PC-9 (cell line): Measurements from ENCODE around the gene KIF5A. TPM values are rescaled to one million over a fixed set of nuclear protein-coding genes. Genes with fewer than 3 reads are reported as not detected.
"Not testable (repeated sequence)": the region's sequence is repeated elsewhere in the genome, so short reads cannot be mapped to it uniquely, and the experiment has no call there.

ENCODE experiments used
- Bru-seq: library from RNA; stranded (reverse); fragments of 400-500 nt; gene quantifications from one replicate; lab custom pipeline; 2021; lab: Mats Ljungman, UMichigan
- BruChase-seq, 2 experiments: library from RNA; stranded (reverse); fragments of 400-500 nt; gene quantifications; one replicate each; lab custom pipeline; 2021; lab: Mats Ljungman, UMichigan
- BruUV-seq: library from RNA; stranded (reverse); fragments of 400-500 nt; replicated peaks from 2 replicates; lab custom pipeline; 2021; lab: Mats Ljungman, UMichigan
- CTCF ChIA-PET: fragments of 300-600 bp; sonication (Branson Sonifier 250); formaldehyde crosslinking; loops from one replicate; lab custom pipeline; 2022; ENCODE audit warnings: antibody characterized with exemption; lab: Charles Lee
- POLR2A ChIA-PET: fragments of 300-600 bp; sonication (Branson Sonifier 250); formaldehyde crosslinking; loops from one replicate; lab custom pipeline; 2022; ENCODE audit warnings: antibody characterized with exemption; ENCODE audit not compliant: unreplicated experiment; lab: Charles Lee
- DNase-seq, 2 experiments: peaks; one replicate each; pipeline versions ENCODE4 v3.0.0 to v3.0.0-alpha.2; 2015 to 2022; ENCODE audit warnings: mixed read lengths in 1 of 2
- H2AFZ ChIP-seq: fragments of 200-600 bp; sonication (generic); 2 replicates; pipeline ENCODE4 v1.8.1; 2017; ENCODE audit warnings: antibody characterized with exemption
- H3F3A ChIP-seq: fragments of 200-600 bp; sonication (generic); 2 replicates; pipeline ENCODE4 v1.8.1; 2017; ENCODE audit warnings: antibody characterized with exemption, mild to moderate bottlenecking, low read depth; ENCODE audit not compliant: insufficient read depth
- H3K27ac ChIP-seq: fragments of 200-600 bp; sonication (generic); 2 replicates; pipeline ENCODE4 v1.6.1; 2016; ENCODE audit warnings: mixed run types
- H3K27me3 ChIP-seq: fragments of 200-600 bp; sonication (generic); 2 replicates; pipeline ENCODE4 v1.6.1; 2016; ENCODE audit warnings: low read depth, mixed run types; ENCODE audit not compliant: insufficient read depth
- H3K36me3 ChIP-seq: fragments of 200-600 bp; sonication (generic); 2 replicates; pipeline ENCODE4 v1.6.1; 2016; ENCODE audit warnings: low read depth, mixed run types
- H3K4me1 ChIP-seq: fragments of 200-600 bp; sonication (generic); replicated peaks from 2 replicates; pipeline ENCODE4 v1.6.1; 2016; ENCODE audit warnings: mixed run types; ENCODE audit not compliant: insufficient read depth
- H3K4me2 ChIP-seq: fragments of 200-600 bp; sonication (generic); 2 replicates; pipeline ENCODE4 v1.6.1; 2017; ENCODE audit warnings: mixed run types
- H3K4me3 ChIP-seq: fragments of 200-600 bp; sonication (generic); 2 replicates; pipeline ENCODE4 v1.6.1; 2016; ENCODE audit warnings: mixed run types
- H3K79me2 ChIP-seq: fragments of 200-600 bp; sonication (generic); 2 replicates; pipeline ENCODE4 v1.6.1; 2017; ENCODE audit warnings: low read depth, mixed run types
- H3K9me2 ChIP-seq: fragments of 200-600 bp; sonication (generic); 2 replicates; pipeline ENCODE4 v1.8.1; 2017; ENCODE audit warnings: mild to moderate bottlenecking; ENCODE audit not compliant: insufficient read depth
- H3K9me3 ChIP-seq: fragments of 200-600 bp; sonication (generic); 2 replicates; pipeline ENCODE4 v1.8.1; 2016; ENCODE audit warnings: low read depth; ENCODE audit not compliant: insufficient read depth
- H4K20me1 ChIP-seq: fragments of 200-600 bp; sonication (generic); 2 replicates; pipeline ENCODE4 v1.8.1; 2017; ENCODE audit not compliant: insufficient read depth
- EZH2 ChIP-seq: fragments of 200-600 bp; sonication (generic); IDR thresholded peaks from 2 replicates; pipeline ENCODE4 v1.8.0; 2017; ENCODE audit warnings: antibody characterized with exemption, low read depth
- intact Hi-C: fragments of 100-400 bp; cut with micrococcal nuclease; formaldehyde crosslinking; loops from one replicate; pipeline ENCODE4 v1.10.0; 2022; ENCODE audit not compliant: unreplicated experiment
- long read RNA-seq: library from polyadenylated mRNA; stranded (forward); transcript quantifications from one replicate; pipeline ENCODE4 v2.0.0, GENCODE V29; 2022
- total RNA-seq: library from RNA; stranded (reverse); gene quantifications from 2 replicates; pipeline ENCODE4 v1.2.3, GENCODE V29; 2021
- TF ChIP-seq, protein P1 (sequence below): fragments of 200-600 bp; sonication (generic); conservative IDR thresholded peaks from 2 replicates; pipeline ENCODE4 v1.6.1; 2017; ENCODE audit warnings: mixed run types, antibody characterized with exemption, mild to moderate bottlenecking, moderate library complexity

The KIF5A gene
- total RNA-seq = 0.07 TPM in 1 of 2 replicates, not detected in the other
- percentile 15 among the genes with signal in this experiment for Bru-seq, nascent RNA
- percentile 12 among the genes with signal in this experiment for BruChase-seq, experiment 1, labeled RNA remaining after a 2-hour chase
- BruChase-seq, experiment 2, labeled RNA remaining after a 6-hour chase = percentile 14 among the genes with signal in this experiment
- long read RNA-seq = 0 reads

DNA sequence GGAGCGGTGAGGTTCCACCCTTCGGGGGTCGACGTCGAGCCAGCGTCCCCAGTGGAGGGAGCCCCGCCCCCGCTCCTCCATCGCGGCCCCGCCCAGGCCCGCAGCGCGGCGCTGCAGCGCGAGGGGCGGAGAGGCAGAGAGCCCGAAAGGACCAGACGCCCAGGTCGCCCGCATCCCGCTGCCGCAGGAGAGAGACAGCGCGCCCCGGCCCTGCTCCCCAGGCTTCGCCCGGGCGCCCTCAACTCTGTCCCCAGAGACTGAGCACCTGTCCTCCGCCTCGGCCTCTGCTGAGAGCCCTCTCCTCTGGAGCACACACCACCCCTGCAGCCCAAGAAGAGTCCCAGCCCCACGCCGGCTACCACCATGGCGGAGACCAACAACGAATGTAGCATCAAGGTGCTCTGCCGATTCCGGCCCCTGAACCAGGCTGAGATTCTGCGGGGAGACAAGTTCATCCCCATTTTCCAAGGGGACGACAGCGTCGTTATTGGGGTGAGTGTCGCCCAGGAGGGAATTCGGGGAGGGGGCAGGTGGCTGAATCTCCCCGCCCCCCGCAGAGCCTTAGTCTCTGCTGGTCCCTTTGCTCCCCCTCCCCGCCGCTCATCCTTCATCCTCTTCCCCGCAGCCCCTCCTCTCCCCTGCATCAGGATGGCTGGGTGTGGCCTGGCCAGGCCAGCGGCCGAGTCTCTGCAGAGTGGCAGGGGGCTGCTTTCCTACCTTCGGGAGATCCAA, at the start of gene KIF5A:
KIF5A (plus strand) TSS at position 136 of the 732 bp plus-strand sequence; CDS start at position 364, 228 bp downstream.
- Histone ChIP-seq H3K36me3 (no peaks in the 10 kb centered on the region), H3K9me3 (no peaks in the 10 kb centered on the region), H3K4me3 (no peak within 1 kb of the TSS), H3K27ac (no peak within 1 kb of the TSS), H4K20me1 (peaks cover 5% of the 10 kb centered on the region; the same call in 1 of the 2 replicates), H3K27me3 (no peaks in the 10 kb centered on the region), H3K9me2 (no peaks in the 10 kb centered on the region), H2AFZ (no peak within 1 kb of the TSS), H3K79me2 (peaks cover 19% of the 10 kb centered on the region), H3F3A (peaks cover 13% of the 10 kb centered on the region; the same call in 1 of the 2 replicates), H3K4me2 (no peak within 1 kb of the TSS), H3K4me1 (peaks cover 9% of the 10 kb centered on the region)
- no peak for DNase-seq
- no TSS peak for BruUV-seq
- intact Hi-C loops = no loop called here
- POLR2A ChIA-PET = no interaction called here
- TF ChIP-seq, protein P1, sequence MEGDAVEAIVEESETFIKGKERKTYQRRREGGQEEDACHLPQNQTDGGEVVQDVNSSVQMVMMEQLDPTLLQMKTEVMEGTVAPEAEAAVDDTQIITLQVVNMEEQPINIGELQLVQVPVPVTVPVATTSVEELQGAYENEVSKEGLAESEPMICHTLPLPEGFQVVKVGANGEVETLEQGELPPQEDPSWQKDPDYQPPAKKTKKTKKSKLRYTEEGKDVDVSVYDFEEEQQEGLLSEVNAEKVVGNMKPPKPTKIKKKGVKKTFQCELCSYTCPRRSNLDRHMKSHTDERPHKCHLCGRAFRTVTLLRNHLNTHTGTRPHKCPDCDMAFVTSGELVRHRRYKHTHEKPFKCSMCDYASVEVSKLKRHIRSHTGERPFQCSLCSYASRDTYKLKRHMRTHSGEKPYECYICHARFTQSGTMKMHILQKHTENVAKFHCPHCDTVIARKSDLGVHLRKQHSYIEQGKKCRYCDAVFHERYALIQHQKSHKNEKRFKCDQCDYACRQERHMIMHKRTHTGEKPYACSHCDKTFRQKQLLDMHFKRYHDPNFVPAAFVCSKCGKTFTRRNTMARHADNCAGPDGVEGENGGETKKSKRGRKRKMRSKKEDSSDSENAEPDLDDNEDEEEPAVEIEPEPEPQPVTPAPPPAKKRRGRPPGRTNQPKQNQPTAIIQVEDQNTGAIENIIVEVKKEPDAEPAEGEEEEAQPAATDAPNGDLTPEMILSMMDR = no peak
- no peak for TF ChIP-seq EZH2
- CTCF ChIA-PET = no interaction called here

DNA sequence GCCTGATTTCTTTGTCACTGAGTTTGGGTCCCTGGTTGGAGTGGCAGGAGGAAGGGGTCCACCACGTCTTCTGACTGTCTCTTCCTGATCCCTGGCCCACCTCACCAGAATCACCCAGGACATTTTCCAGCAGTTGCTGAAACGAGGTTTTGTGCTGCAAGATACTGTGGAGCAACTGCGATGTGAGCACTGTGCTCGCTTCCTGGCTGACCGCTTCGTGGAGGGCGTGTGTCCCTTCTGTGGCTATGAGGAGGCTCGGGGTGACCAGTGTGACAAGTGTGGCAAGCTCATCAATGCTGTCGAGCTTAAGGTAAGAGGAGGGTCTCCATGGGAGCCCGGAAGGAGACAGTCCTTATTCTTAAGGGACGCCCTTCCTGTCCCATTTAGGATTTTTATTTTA, 49.6 kb upstream of the KIF5A start:
- H3K4me2 ChIP-seq = no peak overlapping the region
- no peaks in the 10 kb centered on the region for H3K27me3 ChIP-seq
- H3K36me3 ChIP-seq = peaks cover 47% of the 10 kb centered on the region
- no peaks in the 10 kb centered on the region for H3K4me1 ChIP-seq
- intact Hi-C loops = no loop called here
- H4K20me1 ChIP-seq = peaks cover 57% of the 10 kb centered on the region
- no peaks in the 10 kb centered on the region for H3K9me3 ChIP-seq
- ChIA-PET POLR2A (no interaction called here), CTCF (no interaction called here)
- no peak for DNase-seq
- H3F3A ChIP-seq = peaks cover 9% of the 10 kb centered on the region; the same call in 1 of the 2 replicates
- no peak overlapping the region for H3K4me3 ChIP-seq
- H3K27ac ChIP-seq = no peak overlapping the region
- no TSS peak for BruUV-seq
- H2AFZ ChIP-seq = no peak overlapping the region
- no peak for TF ChIP-seq EZH2
- TF ChIP-seq, protein P1 = no peak
- 0 out of 2 replicates have a peak, but pooled peaks cover 4% of the 10 kb centered on the region for H3K79me2 ChIP-seq
- no peaks in the 10 kb centered on the region for H3K9me2 ChIP-seq

DNA sequence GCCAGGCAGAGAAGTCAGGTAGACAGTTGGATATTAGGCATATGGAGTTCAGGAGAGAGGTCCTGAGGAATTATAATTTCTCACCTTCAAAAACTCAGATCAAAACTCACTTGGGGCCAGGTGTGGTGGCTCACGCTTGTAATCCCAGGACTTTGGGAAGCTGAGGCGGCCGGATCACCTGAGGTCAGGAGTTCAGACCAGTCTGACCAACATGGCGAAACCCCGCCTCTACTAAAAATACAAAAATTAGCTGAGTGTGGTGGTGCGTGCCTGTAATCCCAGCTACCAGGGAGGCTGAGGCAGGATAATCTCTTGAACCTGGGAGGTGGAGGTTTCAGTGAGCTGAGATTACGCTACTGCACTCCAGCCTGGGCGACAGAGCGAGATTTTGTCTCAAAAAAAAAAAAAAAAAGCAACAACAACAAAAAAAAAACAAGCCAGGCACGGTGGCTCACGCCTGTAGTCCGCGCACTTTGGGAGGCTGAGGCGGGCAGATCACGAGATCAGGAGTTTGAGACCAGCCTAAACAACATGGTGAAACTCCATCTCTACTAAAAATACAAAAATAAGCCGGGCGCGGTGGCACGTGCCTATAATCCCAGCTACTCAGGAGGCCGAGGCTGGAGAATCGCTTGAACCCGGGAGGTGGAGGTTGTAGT, 47.4 kb upstream of the KIF5A start:
- H3K4me1 ChIP-seq, H3K79me2 ChIP-seq, H3K9me2 ChIP-seq, H2AFZ ChIP-seq, H3K4me3 ChIP-seq, H3K9me3 ChIP-seq, DNase-seq, H3F3A ChIP-seq, intact Hi-C loops, BruUV-seq, CTCF ChIA-PET, H3K27ac ChIP-seq, H3K4me2 ChIP-seq, H3K27me3 ChIP-seq: not testable (repeated sequence)
- POLR2A ChIA-PET = interaction anchor here (0.6 kb wide), 1 partner anchor 12 kb away, joined by 7 read pairs; no protein-coding TSS in a partner anchor
- peaks cover 59% of the 10 kb centered on the region for H4K20me1 ChIP-seq
- peaks cover 52% of the 10 kb centered on the region for H3K36me3 ChIP-seq

DNA sequence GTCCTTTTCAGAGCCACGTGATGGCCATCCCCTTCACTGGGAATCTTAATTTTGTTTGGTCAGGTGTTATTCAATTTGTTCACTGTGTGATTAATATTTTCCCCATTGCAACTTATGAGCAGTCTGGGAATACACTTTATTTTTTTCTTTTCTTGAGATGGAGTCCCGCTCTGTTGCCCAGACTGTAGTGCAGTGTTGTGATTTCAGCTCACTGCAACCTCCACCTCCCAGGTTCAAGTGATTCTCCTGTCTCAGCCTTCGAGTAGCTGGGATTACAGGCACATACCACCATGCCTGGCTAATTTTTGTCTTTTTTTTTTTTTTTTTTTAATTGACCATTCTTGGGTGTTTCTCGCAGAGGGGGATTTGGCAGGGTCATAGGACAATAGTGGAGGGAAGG, 43.3 kb upstream of the KIF5A start:
- H2AFZ ChIP-seq, H3K4me3 ChIP-seq, H3K9me3 ChIP-seq, BruUV-seq, H3K4me2 ChIP-seq, POLR2A ChIA-PET, H3K79me2 ChIP-seq, intact Hi-C loops, H3K4me1 ChIP-seq, DNase-seq, H3K9me2 ChIP-seq, H3K27ac ChIP-seq, H3K27me3 ChIP-seq, CTCF ChIA-PET: not testable (repeated sequence)
- peaks cover 19% of the 10 kb centered on the region for H3F3A ChIP-seq
- H3K36me3 ChIP-seq = peaks cover 26% of the 10 kb centered on the region
- H4K20me1 ChIP-seq = peaks cover 48% of the 10 kb centered on the region

DNA sequence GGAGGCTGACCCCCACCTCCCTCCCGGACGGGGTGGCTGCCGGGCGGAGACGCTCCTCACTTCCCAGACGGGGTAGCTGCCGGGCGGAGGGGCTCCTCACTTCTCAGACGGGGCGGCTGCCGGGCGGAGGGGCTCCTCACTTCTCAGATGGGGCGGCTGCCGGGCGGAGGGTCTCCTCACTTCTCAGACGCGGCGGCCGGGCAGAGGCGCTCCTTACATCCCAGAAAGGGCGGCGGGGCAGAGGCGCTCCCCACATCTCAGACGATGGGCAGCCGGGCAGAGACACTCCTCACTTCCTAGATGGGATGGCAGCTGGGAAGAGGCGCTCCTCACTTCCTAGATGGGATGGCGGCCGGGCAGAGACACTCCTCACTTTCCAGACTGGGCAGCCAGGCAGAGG, 42.0 kb upstream of the KIF5A start:
- H3K27ac ChIP-seq, DNase-seq, CTCF ChIA-PET, H3K4me3 ChIP-seq, intact Hi-C loops, BruUV-seq, H3K9me3 ChIP-seq, H3K27me3 ChIP-seq, H2AFZ ChIP-seq, H3K4me1 ChIP-seq, POLR2A ChIA-PET, H3K79me2 ChIP-seq, H3K9me2 ChIP-seq, H3K4me2 ChIP-seq: not testable (repeated sequence)
- H4K20me1 ChIP-seq = peaks cover 53% of the 10 kb centered on the region
- peaks cover 30% of the 10 kb centered on the region for H3F3A ChIP-seq
- H3K36me3 ChIP-seq = peaks cover 28% of the 10 kb centered on the region
